Hematopoietic multipotent progenitor cell treated with erythropoietin and hydrocortisone succinate and interleukin-3 and kit ligand, for 17 days (in vitro differentiated cells): ENCODE results near the gene TES.
"Not testable (repeated sequence)": the region's sequence is repeated elsewhere in the genome, so short reads cannot be mapped to it uniquely, and the experiment has no call there.

Source experiments
- DNase-seq: peaks from one replicate; pipeline ENCODE4 v3.0.0-alpha.2; 2015; ENCODE audit warnings: low spot score

Gene TES, protein sequence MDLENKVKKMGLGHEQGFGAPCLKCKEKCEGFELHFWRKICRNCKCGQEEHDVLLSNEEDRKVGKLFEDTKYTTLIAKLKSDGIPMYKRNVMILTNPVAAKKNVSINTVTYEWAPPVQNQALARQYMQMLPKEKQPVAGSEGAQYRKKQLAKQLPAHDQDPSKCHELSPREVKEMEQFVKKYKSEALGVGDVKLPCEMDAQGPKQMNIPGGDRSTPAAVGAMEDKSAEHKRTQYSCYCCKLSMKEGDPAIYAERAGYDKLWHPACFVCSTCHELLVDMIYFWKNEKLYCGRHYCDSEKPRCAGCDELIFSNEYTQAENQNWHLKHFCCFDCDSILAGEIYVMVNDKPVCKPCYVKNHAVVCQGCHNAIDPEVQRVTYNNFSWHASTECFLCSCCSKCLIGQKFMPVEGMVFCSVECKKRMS

DNA sequence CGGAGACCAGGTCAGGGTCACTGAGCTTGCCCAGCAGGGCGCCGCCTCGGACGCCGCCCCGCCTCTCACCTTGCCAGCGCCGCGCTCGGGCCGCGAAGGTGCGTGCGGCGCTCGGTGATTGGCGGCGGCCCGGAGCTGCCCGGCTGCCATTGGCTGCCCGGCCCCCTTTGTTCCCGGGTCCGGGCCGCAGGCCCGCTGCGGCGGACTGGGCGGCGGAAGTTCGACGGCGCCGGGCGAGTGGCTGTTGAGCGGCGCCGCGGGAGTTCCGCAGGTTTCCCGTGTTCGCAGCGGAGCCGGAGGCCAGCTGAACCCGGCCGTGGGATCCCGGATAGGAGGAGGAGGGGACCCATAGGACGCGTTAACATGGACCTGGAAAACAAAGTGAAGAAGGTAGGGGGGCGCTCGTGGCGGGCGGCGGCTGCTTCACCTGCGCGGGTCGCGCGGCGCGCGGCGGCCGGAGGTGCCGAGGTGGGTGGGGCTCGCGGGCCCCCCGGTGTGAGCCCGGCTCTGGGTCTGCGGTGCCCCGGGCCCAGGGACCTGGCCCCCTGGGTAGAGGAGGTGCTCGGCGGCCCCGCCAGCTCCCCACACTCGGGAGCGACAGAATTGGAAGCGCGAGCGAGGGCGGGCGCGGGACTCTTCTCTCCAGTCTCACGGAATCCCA lies at the start of gene TES:
TSS of gene TES (plus strand) at position 195 of the 661 bp plus-strand sequence. CDS start at position 364, 169 bp downstream.
- no peak for DNase-seq

DNA sequence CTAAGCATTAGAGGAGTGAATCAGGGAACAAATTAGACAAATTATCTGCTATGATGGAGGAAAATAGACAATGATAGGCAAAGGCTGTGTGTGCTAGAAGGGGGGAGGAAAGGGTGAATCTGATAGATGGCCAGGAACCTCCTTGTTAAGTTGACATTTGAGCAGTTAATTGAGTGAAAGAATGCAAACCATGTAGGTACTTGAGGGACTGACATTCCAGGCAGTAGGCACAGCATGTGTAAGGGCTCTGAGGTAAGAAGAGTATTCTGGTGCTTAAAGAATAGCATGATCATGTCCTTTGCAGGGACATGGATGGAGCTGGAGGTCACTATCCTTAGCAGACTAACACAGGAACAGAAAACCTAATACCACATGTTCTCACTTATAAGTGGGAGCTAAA lies 48.6 kb upstream of the TES start:
- DNase-seq: no peak

DNA sequence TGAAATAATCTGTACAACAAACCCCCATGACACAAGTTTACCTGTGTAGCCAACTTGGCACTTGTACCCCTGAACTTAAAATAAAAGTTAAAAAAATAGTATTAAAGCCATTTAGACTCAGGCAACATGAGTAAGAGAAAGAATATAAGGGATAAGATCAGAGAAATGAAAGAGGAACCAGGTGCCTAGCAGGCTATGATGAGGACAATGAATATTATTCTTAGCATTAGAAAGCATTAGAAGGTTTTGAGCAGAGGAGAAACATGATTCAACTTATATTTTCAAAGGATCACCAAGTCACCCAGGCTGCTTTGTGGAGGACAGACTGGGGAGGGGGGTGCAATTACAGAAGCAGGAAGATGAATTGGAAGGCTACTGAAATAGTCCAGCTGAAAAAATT lies 48.1 kb upstream of the TES start:
- no peak for DNase-seq

DNA sequence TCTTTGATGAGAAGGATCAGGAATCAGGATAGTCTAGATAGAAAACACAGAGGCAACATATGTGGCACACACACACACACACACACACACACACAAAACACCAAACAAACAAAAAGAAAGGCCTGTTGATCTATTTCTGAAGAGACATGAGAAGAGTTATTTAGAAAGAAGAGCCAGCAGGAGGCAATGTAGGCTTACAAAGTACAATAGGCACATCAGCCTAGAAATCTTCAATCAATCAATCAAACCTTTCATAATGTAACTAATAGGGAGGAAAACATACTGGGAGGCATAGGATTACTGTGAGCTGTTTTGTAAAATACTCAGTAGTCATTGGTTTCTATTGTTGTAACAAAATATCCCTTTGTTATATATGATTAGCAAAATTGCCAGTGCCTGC lies 47.3 kb upstream of the TES start:
- DNase-seq: no peak

DNA sequence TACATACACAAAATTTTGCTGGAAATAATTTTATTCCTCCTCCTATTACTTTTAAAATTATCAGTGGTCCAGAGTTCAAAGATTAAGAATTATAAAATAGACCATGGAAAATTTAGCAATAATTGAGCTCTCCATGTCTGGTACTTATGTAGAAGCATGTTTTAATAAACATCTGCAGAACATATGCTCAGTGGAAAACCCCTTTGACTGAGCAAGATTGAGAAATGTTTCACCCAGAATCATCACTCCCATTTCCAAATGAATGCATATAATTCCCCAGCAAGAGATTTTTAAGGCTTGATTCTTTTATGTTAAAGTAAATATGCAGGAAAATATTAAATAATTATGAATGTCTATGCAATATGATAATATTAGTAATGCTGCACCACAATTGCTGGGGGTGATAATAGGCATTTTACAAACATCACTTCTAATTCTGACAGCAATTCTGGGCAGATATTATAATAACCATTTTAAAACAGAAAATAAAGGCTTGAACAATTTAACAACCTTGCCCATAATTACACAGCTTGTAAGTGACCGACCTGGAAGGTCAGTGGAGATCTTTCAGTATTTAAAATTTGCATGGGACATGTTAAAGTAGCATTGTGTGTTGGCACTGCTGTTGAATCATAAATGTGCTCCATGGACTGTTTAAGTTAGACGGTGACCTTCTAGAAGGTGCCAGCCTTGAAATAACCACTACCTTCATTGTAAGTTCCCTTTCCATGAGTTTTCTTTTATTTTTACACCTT lies 45.6 kb upstream of the TES start:
- no peak for DNase-seq

DNA sequence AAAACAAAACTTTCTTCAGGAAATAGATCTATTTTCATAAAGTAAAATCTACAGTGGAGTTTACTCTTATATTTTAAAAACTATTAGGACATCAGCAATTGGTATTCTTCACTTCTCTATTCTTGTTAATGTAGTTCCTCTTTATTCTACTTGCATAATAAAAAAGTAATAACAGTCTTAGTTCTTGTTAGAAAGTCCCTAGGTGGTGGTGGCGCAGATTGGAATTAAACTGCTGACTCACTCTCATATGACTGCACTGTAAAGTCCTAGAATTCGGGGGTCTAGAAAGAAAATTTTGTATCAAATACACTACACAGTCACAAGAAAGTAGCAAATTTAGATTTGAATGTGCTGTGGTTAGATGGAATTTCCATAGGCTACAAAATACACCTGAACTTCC lies 44.6 kb upstream of the TES start:
- DNase-seq: no peak

DNA sequence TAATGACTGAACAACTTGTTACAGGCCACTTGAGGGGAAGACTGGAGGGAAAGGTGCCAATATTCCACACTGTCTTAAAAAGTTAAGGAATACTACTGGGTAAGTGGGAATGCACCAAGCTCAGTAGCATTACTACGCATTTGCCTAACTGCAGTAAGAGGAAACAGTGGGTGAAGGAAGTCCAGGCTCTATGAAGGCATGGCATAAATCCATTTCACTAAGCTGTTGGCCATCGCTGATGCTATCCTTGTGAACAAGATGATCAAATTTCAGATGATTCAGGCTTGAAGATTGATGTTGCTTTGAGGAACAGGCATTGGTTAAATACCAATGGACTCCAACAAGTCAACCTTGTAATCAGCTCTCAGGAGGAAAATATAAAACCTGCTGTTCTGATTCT lies 44.2 kb upstream of the TES start:
- DNase-seq: no peak

DNA sequence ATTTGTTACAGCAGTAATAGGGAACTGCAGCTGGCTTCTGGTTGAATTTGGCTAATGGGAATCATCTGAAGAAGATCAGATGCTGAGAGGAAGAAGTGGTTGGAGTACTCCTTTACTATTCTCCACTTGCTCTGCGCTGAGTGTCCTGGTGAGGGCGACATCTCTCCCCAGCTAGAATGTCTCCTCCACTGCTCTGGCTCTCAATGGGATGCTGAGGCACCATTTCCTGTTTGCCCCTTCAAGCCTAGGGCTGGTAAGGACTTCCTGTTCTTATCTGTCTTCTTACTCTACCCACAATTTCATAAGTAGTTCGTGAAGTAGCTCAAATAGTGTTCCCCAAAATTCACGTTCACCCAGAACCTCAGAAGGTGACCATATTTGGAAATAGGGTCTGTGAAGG lies 43.2 kb upstream of the TES start:
- no peak for DNase-seq

DNA sequence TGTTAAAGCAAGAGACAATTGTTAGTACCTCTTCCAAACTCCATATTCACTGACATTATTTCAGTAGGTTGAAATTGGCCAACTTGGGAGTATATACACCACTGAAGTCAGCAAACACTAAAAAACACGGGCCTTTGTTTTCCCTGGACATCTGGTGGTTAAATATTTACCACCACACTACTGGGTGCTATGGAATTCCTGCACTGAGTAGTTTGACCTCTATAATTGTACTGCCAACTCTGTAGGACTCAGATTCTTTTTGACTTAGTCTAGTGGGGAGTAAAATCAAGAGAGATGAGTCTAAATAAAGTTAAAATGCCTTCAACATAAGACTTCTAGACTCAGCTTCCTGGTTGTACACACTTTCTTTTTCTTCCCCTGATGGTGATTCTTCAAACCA lies 41.3 kb upstream of the TES start:
- no peak for DNase-seq

DNA sequence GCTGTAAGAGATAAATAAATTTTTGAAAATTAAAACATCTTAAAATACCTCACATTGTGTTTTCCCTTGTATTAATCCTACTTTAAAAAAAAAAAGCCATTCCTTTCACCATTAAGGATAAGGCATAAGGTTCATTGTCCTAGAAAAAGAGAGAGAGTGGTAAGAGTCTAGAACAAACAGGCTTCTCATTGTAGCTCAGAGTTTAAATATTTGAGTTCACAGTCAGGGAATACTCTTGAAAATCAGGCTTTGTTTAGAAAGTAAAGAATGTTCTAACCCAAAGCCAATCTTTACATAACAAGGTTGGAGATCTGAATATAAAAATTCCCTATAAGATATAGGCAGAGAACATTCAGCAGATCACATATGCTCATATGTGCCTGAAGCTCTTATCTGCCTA lies 40.2 kb upstream of the TES start:
- DNase-seq: no peak

DNA sequence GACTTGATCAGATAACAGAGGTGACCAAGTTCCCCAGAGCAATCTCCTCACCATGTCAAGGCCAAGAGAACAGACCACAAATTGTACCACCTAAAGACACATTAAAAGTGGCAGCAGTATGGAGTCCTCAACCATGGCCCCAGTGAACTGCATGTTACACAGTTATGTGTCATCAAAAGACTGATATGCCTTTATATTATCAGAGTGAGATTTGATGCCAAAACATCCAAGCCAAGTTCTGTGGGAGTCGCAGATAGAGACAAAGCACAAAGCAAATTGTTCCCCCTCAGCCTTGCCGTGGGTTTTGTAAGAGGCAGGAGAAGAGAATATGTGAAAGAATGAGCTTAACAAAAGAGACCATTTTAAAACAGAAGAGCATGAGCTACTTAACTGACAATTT lies 39.2 kb upstream of the TES start:
- no peak for DNase-seq

DNA sequence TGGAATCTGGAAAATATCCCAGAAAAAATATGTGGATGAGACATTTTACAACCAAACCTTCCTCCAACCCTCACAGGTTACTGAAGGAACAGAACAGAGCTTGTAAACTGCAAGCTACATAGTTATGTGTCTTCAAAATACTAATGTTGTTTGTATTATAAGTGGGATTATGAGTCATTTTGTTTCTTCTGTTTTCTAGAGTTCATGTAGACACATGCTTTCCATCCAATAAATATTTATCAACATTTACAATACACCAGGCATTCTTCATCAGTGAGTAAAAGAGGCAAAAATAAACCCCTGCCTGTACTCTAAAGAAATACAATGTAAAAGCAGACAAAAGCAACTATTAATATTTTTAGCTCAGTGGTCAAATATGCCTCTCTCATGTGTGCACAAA lies 38.0 kb upstream of the TES start:
- DNase-seq: no peak

DNA sequence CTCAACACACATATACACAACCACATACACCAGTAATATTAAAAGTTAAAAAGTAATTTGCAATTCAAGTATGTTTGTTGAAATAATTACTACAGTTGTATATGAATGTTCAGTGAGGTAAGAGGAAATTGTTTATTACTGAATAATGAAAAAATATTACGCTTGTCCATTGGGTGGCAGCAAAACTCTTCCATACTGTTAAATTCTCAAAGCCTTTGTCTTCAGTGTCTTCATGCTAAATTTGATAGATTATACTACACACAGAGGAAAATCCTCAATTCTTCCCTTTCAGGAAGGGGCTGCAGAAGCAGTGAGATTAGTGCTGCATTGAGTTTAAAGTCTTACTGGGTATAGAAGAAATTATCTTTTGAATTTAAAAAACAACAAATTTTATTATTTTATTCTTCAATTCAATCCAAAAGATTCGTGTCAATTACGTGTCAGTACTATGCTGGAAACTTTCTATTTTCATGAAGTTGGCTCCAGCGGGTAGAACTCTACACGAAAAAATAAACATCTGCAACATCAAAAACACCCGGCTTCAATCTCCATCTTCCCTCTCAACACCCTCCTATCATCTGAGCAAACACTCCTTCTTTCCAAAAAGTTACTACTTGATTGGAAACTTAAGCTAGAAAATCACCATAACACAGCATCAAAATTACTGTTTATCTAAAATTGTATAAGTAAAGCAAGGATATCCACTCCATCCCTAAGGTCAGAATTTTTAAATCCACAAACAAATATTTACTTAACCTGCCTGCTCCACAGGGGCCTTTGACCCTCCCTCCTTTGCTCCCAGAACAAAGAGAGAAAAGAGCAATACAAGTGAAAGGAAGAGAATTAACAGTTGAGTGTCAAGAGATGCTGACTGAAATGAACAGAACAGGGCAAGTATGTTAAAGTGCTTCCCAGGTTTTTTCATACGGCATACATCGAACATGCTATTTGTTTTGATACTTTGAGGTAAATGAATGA lies 37.0 kb upstream of the TES start:
- peak; percentile 12 for DNase-seq

DNA sequence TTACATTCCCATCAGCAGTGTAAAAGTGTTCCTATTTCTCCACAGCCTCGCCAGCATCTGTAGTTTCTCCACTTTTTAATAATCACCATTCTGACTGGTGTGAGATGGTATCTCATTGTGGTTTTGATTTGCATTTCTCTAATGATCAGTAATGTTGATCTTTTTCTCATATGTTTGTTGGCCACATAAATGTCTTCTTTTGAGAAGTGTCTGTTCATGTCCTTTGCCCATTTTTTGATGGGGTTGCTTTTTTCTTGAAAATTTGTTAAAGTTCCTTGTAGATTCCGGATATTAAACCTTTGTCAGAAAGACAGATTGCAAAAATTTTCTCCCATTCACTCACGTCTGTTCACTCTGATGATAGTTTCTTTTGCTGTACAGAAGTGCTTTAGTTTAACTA lies 35.2 kb upstream of the TES start:
- not testable (repeated sequence) for DNase-seq

DNA sequence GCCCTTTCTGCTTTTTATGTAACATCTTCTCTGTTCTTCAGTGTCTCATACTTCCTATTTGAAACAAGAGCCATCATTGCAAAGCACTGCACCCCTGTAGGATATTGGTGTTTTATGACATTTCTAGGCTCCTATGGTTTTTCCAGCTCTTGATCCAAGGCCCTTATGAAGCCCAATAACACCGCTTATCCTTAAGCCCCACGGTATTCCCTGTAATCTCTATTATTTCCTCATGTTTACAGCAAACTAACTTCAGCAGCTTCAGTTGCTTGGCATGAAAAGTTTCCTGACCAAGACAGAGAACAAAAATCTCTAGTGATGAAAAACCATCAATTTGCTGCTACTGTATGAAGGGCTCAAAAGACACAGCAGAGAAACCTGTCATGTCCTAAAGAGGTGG lies 34.1 kb upstream of the TES start:
- DNase-seq: no peak

DNA sequence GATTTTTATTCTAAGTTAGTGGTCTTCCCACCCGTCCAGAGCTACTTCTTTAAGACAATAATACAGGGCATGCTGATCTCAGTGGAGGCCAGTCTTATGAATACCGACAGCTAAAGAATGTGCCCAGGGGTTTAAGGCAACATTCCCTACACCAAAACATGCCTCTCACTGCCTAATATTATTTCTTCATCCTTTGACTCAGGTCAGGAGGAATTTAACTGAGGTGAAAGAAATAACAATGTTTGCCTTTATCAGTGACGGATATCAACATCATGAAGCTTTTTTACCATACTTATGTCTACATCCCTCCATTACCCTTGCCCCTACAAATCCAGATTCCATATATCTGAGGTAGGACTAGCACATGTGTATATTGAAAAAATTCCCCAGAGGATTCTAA lies 33.3 kb upstream of the TES start:
- no peak for DNase-seq

DNA sequence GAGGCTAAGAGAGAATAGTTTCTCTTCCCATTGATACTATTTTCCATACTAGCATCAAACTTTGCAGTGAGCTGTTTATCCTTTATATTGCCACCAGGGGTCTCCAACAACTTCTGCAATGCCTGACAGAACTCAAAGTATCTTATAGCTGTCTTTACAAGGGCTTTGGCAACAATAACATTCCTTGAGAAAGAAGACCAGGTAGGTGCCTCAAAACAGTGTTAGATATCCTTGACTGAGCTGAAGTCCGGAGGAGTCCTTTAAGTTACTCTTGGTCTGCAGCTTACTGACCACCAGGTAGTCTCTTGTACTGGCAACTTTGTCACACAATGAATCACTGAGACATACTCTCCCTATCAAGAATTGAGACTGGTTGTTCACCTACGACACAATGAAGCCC lies 30.0 kb upstream of the TES start:
- DNase-seq: no peak

DNA sequence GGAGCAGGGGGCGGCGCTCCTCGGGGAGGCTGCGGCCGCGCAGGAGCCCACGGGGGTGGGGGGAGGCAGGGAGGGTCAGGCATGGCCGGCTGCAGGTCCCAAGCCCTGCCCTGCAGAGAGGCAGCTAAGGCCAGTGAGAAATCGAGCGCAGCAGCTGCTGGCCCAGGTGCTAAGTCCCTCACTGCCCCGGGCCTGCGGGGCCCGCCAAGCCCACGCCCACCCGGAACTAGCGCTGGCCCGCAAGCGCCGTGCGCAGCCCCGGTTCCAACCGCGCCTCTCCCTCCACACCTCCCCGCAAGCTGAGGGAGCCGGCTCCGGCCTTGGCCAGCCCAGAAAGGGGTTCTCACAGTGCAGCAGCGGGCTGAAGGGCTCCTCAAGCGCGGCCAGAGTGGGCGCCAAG lies 28.3 kb upstream of the TES start:
- DNase-seq: no peak

DNA sequence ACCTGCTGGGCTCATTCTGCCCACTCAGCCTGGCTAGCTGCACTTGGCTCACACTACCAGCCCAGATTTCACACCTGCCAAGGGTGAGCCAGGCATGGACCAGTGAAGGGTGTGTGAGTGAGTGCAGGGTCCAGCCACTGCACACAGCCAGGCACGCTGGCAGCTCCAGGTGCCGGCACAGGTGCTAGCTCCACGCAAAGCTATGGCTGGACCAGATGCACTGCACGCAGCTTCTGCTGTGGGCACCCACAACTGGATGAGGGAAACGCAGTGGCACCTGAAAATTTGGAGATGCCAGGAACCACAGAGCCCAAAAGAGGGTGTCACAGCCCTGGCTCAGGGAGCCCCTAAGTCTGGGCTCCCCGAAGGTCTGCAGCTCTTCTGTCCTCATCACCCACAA lies 24.9 kb upstream of the TES start:
- DNase-seq: no peak

DNA sequence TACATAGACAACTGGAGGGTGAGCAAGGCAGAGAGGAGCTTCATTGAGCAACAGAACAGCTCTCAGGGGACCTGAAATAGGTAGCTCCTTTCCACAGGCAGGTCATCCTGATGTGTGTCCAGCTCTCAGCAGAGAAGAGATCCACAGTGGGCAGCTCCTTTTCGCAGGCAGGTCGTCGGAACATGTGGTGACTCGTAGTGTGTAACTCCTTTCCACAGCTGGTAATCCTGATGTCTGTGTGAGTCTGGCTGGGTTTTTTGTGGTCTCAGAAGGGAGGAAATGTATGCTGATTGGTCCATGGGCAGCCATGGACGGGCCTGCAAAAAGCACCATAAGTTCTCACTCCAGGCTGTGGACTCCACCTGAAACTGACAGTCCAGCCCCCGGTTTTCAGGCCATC lies 24.4 kb upstream of the TES start:
- no peak for DNase-seq

DNA sequence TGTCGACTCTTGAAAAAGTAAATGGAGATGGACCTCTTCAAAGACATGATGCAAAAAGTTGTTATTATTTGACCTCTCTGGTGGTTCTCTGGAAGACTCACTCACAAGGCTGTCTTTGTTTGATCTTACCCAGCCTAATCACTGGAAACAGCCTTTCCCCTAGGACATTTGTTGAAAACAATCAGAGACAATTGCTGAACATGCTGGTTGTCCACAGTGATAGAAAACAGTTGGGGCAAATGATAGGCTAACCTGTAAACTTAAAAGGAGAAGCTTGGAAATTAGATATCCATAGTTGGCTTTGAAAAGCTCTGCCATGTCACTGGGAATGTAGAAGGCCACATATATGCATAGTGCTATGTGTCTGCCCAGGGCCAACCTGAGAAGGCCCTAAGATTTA lies 22.9 kb upstream of the TES start:
- DNase-seq: no peak
